HG03457 (cell line): ENCODE results near the gene BGN.

Source experiments
- ATAC-seq: cut with Tn5 transposase; IDR thresholded peaks from one replicate; pipeline ENCODE4 v1.9.1; 2021; ENCODE audit warnings: moderate number of reproducible peaks; ENCODE audit not compliant: unreplicated experiment

BGN gene

DNA sequence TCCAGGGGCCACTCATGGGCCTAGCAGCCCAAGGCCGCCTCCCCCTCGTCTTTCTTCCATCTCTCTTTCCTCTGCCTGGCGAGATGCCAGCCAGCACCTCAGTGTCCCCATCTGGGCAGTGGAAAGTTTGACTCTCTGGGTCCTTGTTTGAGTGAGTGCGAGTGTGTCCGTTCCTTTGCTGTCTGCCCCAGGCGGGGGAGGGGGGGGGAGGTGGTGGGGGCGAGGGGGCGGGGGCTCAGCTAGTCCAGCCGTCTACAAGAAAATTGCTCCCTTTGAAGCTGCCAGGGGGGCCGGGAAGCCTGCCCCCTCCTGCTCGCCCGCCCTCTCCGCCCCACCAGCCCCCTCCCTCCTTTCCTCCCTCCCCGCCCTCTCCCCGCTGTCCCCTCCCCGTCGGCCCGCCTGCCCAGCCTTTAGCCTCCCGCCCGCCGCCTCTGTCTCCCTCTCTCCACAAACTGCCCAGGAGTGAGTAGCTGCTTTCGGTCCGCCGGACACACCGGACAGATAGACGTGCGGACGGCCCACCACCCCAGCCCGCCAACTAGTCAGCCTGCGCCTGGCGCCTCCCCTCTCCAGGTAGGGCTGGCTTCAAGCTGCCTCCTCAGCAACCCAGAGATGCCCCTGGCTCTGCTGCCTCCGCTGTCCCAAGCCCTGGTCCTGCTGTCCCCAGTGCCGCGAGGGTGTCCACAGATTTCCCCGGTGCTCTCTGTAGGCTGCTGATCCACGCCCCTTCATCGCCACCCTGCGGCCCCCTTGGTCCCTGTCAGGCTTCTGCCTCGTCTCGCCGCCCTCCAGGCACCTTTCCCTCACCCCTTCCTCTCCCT is at the start of gene BGN:
BGN (plus strand) TSS at position 440 of the 821 bp plus-strand sequence. CDS start 9,652 bp downstream, outside the sequence.
- ATAC-seq = no peak

DNA sequence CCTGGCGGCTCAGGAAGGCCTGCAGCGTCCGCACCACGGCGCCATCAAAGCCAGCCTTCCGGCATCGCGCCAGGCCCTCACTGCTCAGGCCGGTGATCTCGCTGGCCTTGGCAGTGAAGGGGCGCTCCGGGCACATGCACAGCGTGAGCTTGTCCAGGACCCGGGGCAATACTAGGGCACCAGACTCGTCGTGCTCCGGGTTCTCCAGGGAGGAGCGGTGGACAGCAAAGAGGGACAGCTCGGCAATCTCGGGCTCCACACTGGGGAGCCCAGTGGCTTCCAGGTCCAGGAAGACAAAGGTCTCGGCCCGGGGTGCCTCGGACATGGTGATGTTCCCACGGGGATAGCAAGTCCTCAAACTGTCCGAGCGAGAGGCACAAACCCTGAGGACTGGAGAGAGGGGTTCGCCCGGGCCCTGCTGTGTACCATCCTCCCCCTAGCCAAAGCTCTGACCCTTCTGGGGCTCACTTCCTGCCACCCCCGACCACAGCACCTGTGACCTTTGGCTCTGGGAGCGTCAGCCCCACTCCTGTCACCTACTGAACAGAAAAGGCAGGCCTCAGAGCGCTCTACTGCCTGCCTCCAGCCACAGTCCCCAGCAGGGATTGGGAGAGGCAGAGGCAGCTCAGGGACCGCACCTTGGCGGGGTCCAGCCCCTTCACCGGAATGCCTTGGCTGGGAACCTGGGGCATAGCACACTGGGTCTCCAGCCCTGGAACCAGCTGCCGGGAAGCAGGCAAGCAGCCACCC is 49.5 kb upstream of the BGN start:
- ATAC-seq = no peak

DNA sequence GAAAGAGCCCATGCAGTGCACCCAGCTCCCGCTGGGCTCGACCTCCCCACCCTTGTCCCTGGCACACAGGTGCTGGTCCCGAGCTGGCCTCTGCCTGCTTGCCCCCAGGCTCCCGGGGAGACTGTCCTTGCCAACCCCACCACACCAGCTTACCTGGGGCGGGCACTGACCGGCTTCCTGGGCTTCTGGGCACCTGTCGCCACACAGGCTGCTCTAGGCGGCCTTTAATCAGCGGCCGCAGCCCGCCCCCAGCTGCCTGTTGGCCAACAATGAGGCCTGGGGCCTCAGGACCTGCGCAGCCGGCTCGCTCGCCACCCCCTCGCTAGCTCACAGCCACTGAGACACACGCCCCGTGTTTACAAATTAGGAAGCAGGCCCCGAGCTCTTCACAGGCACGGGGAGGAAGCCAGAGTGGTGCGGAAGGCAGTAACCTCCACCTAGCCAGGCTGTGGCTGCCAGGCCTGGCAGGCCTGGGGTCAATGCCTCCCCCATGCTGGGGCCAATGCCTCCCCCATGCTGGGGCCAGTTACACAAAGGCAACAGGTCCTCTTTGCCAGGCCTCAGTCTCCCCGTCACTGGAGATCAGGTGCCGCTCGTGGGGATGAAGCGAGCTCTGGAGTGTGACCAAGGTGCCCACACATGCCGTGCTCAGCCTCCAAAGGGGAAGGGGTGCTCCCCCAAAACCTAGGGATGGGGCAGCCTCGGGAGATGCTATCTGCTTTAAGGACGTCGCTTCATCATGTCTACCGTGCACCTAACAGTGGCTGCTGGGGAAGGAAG is 48.7 kb upstream of the BGN start, which contains the start of gene TREX2:
TREX2 (minus strand) TSS at position 201 of the 780 bp plus-strand sequence. CDS start 626 bp downstream, outside the sequence.
- ATAC-seq = no peak

DNA sequence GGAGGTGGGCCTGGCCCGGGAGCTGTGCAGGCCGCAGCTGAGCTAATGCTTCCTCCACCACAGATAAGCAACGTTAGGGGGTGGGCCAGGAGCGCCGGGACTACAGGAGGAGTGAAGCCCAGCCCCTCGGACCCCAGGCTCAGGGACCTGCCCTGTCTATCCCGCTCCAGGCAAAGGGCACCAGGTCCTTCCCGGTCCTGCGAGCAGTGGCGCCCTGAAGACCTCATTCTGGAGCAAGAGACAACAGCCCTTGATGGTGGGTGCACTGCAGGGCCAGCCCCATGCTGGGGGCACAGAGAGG is 48.2 kb upstream of the BGN start:
- no peak for ATAC-seq

DNA sequence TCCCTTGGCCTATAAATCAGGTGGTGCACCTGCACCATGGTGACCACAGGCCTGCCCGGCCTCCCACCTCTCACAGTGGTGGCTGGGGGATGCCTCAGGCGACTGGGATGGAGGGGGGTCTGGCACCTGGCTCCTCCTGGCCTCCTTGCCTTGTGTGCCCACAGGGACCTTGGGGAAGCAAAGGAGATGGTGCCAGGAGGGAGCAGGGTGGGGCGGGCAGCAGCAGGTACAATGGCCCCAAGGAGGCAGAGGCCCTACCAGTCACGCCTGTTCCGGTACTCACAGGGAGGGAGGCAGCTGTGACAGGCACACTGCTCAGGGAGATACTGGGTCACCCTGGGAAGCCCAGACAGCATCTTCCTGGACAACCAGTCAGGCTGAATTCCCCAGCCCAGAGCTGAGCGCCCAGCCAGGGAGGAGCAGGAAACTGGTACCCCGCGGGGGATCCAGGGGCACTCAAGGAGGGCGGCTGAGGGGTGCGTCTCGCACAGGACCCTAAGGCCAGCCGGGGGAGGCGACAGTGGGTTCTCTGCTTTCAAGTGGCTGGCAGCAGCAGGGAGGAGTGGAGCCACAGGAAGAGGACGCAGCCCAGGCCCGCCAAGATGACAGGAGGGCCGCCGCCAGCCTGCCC is 47.7 kb upstream of the BGN start:
- no peak for ATAC-seq

DNA sequence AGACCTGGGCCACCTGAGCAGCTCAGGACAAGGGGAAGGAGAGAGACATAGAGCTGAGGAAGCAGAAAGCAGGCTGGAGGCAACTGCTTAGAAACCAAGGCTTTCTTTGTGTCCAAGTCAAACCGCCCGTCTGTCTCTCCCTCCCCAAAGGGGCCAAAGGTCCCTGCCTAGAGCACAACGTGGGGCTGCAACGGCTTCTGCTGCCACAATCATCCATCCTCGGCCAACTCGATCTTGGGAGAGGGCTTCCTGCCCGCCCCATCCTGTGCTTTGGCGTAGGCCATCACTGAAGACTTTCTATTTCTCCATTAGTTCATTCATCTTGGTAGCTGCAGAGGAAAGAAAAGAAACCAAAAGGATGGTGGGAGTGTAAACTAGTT is 47.2 kb upstream of the BGN start:
- ATAC-seq = no peak

DNA sequence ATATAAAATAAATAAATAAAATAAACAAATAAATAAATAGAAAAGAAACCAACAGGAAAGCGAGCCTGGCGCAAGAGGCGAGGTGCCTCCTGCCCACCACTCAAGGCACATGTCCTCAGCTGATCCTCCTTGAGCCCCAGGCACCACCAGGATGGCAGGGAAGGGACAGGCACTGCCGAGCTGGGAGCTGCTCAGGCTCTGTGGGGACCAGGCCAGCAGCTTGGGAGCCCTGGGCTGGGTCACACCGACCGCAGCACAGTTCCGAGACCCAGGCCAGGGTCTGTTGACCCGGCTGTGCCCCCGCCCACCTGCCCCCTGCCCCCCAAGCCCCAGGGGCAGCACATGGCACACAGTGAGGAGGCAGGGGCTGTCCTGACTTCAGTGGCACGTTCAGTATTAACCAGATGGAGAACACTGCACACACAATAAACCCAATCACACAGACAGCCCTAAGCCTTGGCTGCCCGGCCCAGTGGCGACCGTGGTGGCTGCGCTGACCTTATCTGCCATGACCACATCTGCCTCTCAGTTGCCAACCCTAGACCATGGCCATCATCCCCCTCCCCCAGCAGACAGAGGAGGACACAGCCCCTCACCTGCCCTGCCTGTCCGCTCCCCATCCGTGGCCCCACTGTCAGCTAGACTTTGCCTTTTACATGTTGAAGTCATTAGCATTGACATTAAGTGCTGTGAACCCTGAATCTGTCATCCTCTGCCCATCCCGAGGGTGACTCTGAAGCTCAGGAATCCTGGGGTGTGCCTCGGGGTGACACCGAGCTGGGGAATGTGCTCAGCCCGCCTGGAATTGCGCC is 46.0 kb upstream of the BGN start:
- no peak for ATAC-seq

DNA sequence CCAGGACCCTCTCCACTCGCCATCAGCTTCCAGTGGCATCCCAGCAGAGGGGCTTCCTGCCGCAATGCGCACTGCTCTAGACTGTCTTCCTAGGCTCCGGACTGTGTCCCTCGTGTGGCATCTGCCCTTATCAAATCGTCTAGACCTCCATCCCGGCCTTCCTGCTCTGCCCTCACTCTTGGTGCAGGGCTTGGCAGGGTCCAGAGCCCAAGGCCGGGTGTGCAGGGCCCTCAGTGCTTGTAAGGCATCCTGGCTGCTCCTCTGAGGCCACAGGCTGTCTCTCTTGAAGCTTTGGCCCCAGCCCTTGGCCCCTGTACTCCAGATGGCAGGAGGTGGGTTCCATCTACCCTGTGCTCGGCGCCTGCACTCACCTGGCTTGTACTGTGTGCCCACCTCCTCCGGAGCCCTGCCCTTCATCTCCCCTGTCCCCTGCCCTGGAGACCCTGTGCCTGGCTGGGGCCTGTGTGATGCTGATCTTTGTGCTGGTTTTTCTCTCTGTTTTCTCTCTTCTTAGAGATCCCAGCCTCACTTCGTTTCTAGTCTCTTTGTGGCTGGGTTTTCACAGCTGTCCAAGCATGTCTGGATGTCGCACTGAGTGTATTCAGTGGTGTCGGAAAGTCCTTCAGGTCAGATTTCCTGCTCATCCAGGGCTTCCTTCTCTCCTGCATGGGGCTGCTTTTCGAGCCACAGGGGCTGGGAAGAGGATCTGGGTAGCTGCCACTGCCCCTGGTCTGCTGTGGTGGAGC is 45.2 kb upstream of the BGN start:
- ATAC-seq = no peak

DNA sequence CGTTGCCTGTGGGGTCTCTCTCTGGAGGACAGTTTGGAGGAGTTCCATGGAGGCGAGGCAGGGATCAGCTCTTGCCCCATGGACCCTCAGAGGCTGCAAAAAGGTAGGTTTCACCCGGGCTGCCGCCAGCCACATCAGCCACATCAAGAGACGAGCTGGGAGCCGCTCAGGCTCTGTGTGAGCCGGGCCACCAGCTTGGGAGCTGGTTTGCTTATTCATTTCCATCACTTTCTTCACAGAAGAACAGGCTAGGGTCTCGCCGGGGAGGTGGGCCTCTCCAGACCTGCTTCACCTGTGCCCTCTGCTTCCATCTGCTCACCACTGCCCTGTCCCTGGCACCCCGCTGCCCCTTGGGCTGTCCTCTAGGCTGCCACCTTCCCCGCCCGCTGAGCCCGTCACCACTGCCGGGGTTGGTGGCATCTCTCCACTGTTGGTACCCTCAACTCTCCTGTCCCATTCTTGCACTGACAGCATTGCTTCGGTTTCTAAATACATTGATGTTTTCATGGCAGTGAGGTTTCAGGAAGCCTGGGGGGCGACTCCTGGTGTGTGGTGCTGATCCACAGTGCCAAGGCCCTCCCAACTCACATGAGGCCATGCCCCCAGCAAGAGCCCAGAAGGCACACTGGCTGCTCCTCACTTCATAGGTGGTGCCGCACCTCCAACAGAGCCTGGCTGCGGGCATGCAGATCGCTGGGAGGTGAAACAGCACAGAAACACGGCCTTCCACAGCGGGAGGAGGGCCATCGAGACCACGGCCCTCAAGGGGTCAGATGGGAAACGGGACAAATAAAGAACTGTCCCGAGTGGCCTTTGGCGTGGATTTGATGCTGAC is 44.4 kb upstream of the BGN start:
- ATAC-seq = no peak

DNA sequence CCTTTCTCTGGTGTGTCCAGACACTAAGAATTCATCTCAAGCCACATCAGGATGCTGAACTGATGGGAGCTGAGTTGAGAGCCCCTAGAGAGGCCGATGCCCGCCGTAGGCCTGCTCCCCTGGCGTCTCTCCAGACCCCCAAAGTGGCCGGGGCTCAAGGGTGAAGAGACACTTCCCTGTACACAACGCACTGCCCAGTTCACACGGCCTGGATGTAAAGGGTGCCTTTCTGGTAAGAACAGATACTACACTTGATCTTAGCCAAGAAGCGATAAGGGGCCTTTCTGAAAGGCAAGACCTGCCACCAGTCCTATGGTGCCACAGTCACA is 43.9 kb upstream of the BGN start:
- no peak for ATAC-seq

DNA sequence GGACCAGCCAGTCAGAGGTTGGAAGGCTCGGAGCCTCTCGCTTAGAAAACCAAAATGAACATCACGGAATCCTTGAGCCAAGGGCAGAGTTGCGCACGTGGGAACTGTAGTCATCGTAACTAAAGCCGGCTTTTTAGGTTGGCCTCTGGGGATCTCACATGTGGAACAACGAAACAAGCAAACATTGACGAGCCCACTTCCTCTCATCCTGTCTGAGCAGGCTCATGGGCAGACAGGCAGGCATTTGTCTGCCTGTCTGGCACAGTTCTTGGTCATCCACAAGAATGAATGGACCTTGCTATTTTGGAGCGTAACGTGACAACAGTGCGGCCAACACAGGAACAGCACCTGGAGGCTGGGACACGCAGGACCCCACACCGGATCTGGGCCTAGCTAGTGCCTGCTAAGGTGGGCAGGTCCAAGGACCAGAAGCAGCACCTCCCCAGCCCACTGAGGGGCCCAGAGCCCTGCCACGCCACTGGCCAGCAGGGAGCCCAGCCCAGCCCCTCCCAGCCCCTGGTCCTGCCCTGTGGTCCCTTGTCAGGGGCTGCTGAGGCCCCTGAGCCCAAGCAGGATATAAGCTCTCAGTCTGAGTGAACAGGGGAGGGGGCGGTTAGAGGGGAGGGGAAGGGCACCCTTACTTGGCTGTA is 39.8 kb upstream of the BGN start:
- ATAC-seq = no peak

DNA sequence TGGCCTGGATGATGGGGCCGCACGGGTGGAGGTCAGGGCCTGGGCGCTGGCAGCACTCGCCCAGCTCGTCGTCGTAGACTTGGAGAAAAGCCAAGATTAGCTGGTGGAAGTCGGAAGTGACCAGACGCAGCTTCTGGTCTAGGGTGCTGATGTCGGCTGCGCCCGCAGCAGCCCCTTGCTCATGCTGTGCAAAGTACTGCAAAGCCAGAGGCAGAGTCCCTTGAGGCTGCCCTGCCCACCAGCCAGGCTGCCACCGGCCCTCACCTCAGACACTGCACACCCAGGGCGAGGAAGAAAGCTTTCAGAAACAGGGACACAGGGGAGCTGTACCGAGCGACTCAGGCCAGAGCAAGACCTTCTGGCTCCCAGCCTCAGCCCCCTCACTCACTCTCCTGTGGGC is 39.2 kb upstream of the BGN start:
- no peak for ATAC-seq

DNA sequence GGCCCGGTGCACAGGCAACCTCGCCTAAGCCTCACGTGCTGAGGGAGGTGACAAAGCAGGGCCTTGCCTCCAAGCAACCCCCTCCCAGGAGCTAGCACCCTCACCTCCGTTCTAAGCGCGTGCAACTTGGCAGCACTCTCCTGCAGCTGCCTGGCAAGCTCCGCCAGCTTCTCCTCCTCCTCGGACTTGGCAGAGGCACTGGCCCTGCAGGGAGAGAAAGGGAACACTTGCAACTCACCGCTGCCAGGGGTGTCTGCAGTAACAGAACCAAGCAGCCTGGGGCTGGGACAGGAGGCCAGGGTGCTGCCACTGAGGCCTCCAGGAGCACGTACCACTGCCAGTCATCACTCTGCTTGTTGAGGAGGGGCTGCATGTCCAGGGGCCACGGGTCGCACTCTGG is 38.6 kb upstream of the BGN start:
- ATAC-seq = no peak

DNA sequence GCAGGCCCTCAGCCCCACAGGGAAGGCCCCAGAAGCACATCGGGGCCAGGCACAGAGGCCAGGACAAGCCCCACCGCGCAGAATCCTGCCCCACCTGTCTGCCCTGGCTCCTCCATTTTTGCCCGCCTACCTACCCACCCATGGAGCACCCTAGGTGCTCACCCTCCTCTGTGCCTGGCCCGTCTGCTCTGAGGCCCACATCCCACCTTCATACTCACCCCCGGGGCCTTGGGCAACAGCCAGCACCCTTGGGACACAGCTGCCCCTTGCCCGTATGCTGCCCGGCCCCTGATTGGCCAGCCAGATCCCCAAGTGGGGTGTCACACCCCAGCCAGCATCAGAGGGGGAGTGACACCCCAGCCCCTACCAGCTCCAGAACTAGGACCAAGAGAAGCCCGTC is 38.1 kb upstream of the BGN start:
- no peak for ATAC-seq

DNA sequence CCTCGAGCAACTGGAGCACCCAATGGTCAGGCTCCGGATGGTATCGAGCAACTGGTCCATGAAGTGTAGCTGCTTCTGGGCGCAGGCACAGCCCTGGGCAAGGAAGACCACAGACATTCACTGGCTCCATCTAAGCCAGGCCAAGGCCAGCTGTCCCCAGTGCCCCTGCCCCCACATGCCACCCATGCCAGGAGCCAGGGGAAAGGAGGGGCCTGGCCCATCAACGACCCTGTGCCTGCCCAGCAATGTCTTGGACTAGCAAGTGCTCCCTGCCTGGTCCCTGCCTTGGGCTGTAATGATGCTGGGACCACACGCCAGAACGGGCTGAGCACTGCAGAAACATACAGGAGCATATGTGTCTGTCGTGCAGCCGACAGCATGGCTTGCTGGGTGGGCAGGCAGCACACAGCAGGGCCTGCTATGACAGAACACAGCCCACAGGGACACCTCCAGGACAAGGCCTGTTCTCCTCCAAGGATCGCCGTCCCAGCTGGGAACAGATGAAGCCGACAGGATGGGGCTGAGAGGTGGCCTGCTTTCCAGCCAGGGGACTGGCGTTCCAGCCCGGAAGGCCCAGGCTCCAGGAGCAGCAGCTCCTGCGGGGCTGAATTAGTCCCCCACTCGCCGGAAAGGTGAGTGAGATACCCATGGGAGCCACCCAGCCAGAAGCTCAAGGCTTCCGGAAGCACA is 37.5 kb upstream of the BGN start:
- no peak for ATAC-seq

DNA sequence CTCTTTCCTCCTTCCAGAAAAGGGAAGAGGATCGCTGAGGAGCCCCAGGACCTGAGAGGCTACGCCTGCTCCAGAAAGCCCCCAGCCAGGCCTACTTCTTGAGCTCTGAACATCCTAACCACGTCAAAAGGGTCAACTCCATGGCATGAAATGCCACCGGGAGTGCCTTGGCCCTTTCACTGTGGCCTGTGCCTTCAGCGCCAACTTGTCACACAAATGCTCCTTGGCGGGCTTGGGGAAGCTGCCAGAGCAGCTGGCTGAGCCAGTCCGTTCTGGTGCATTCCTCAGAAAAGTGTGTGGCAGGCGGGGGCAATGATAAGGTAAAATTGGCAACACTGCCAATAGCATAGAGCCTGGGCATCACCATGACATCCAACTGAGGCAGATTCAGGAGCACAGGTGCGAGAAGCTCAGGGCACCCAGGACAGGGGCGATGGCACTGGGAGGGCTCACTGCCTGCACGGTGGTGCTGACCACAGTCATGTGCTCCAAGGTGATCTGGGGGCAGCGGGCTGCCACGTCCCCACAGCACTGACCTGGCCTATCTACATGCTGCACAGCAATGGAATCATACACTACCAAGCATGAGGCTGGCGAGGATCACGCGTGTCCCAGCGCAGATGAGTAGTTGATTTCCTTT is 36.8 kb upstream of the BGN start:
- ATAC-seq = no peak

DNA sequence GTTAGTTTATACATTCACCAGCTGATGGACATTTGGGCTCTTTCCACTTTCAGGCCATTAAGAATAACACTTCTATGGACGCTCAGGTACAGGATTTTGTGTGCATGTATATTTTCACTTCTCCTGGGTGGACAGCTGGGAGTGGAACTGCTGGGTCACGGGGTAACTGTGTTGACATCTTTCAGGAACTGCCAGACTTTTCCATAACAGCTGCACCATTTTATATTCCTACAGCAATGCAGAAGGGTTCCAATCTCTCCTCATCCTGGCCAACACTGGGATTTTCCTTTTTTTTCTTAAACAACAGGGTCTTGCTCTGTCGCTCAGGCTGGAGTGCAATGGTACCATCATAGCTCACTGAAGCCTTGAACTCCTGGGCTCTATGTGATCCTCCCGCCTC is 36.3 kb upstream of the BGN start:
- no peak for ATAC-seq
